ENCODE measurements around the gene SCAF1. TPM values are rescaled to one million over a fixed set of nuclear protein-coding genes. Genes with fewer than 3 reads are reported as not detected.

The SCAF1 gene
- total and polyA plus RNA-seq, 2 donors (not counting 1 experiment from before 2014, with no cell fraction given), result 17.1 to 68.3 TPM

DNA sequence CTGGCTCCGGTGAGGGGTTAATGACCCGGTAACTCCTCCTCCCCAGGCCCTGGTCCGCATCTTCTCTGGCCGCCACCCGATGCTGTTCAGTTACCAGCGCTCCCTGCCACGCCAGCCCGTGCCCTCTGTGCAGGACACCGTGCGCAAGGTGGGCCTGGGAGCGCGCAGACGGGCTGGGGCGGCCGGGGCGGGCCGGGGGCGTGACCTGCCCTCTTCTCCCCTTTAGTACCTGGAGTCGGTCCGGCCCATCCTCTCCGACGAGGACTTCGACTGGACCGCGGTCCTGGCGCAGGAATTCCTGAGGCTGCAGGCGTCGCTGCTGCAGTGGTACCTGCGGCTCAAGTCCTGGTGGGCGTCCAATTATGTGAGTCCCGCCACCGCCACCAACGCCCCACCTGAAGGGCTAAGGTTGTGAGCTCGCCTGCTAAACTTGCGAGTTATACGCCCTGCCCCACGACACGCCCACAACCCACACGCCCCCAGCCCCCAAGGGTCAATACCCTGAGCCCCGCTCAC lies 59.3 kb downstream of the SCAF1 start:
- Mint-ChIP-seq H3K27me3 (peaks cover 2% of the 10 kb centered on the region), H3K9me3 (ENCODE audit: insufficient read depth) (no peaks in the 10 kb centered on the region), H3K27ac (no peak overlapping the region), H3K4me1 (no peaks in the 10 kb centered on the region), H3K4me3 (no peak overlapping the region)
- H3K27ac ChIP-seq (ENCODE audit: low read length in 2 of 2), result no peak overlapping the region
- H3K4me3 ChIP-seq (ENCODE audit: control extremely low read depth in 1 of 5, extremely low read depth in 1 of 5, insufficient read depth in 1 of 5, low read depth in 2 of 5, low read length in 4 of 5), result no peak overlapping the region
- ChIA-PET CTCF (no interaction called here), POLR2A (no interaction called here)
- intact Hi-C loops (cut with micrococcal nuclease), result no loop called here
- H3K36me3 ChIP-seq (replicated peaks in 1 of 2; ENCODE audit: control extremely low read depth in 1 of 2, control insufficient read depth in 1 of 2, extremely low read depth in 1 of 2, insufficient read depth in 2 of 2, low read length in 1 of 2), result no peaks in the 10 kb centered on the region
- H3K9ac ChIP-seq (ENCODE audit: low read length), result no peak overlapping the region
- H3K27me3 ChIP-seq (replicated peaks in 1 of 4; ENCODE audit: control extremely low read depth in 1 of 4, control insufficient read depth in 3 of 4, insufficient read depth in 4 of 4, low read length in 3 of 4), result peaks cover 0 to 8% (median 0%) of the 10 kb centered on the region in 4 experiments
- no peak for TF ChIP-seq EZH2 (IDR thresholded peaks at IDR 0.05; ENCODE audit: borderline replicate concordance, insufficient read depth, low read depth, low read length, poor library complexity, severe bottlenecking)
- TF ChIP-seq, protein P1, sequence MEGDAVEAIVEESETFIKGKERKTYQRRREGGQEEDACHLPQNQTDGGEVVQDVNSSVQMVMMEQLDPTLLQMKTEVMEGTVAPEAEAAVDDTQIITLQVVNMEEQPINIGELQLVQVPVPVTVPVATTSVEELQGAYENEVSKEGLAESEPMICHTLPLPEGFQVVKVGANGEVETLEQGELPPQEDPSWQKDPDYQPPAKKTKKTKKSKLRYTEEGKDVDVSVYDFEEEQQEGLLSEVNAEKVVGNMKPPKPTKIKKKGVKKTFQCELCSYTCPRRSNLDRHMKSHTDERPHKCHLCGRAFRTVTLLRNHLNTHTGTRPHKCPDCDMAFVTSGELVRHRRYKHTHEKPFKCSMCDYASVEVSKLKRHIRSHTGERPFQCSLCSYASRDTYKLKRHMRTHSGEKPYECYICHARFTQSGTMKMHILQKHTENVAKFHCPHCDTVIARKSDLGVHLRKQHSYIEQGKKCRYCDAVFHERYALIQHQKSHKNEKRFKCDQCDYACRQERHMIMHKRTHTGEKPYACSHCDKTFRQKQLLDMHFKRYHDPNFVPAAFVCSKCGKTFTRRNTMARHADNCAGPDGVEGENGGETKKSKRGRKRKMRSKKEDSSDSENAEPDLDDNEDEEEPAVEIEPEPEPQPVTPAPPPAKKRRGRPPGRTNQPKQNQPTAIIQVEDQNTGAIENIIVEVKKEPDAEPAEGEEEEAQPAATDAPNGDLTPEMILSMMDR (IDR thresholded peaks at IDR 0.05), result no peak
- DNase-seq (no peak), ATAC-seq (ENCODE audit: low read depth) (no peak)
- H3K9me3 ChIP-seq (ENCODE audit: control extremely low read depth in 1 of 3, control insufficient read depth in 2 of 3, insufficient read depth in 1 of 3, low read length in 2 of 3), result no peaks in the 10 kb centered on the region
- no peak overlapping the region for H3K4me2 ChIP-seq (replicated peaks; ENCODE audit: low read depth, low read length, poor library complexity, severe bottlenecking)
- no peak overlapping the region for H2AFZ ChIP-seq (ENCODE audit: insufficient read depth, low read depth, low read length, poor library complexity, severe bottlenecking)
- H4K20me1 ChIP-seq (ENCODE audit: control insufficient read depth, insufficient read depth, low read length, poor library complexity, severe bottlenecking), result no peaks in the 10 kb centered on the region
- WGBS (ENCODE audit: insufficient coverage), result 44% methylated on average over 34 of the region's 40 CpGs
- H3K4me1 ChIP-seq (ENCODE audit: control insufficient read depth in 2 of 2, insufficient read depth in 2 of 2, low read length in 2 of 2), result no peaks in the 10 kb centered on the region
- H3K79me2 ChIP-seq (ENCODE audit: control insufficient read depth, insufficient read depth, low read length), result no peaks in the 10 kb centered on the region

DNA sequence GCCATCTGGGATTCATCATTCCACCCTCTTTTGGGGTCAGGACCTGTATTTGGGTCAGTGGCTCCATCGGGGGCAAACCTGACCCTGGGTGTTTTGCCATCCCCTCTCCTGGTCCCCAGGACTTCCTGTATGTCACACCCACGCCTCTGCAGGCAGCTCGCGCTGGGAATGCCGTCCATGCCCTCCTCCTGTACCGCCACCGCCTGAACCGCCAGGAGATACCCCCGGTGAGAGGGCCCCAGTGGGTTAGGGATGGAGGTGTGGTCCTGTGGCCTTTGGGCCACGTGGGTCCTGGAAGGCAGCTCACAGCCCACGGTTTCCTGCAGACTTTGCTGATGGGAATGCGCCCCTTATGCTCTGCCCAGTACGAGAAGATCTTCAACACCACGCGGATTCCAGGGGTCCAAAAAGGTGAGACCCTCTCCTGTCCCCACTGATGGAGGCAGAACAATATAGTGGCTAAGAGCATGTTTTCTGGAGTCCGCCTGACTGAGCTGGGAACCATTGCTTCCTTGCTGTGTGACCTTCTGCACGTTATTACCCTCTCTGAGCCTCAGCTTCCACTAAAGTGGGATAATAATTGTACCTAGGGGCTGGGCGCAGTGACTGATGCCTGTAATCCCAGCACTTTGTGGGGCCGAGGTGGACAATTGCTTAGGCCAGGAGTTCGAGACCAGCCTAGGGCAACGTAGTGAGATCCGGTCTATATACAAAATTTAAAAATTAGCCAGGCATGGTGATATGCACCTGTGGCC lies 63.1 kb downstream of the SCAF1 start:
- Histone ChIP-seq H3K4me2 (replicated peaks; ENCODE audit: low read depth, low read length, poor library complexity, severe bottlenecking) (no peak overlapping the region), H3K9ac (ENCODE audit: low read length) (no peak overlapping the region), H3K4me1 (ENCODE audit: control insufficient read depth in 2 of 2, insufficient read depth in 2 of 2, low read length in 2 of 2) (no peaks in the 10 kb centered on the region), H3K27me3 (replicated peaks in 1 of 4; ENCODE audit: control extremely low read depth in 1 of 4, control insufficient read depth in 3 of 4, insufficient read depth in 4 of 4, low read length in 3 of 4) (peaks cover 0 to 8% (median 0%) of the 10 kb centered on the region in 4 experiments), H3K79me2 (ENCODE audit: control insufficient read depth, insufficient read depth, low read length) (no peaks in the 10 kb centered on the region), H3K27ac (ENCODE audit: low read length in 2 of 2) (no peak overlapping the region), H3K4me3 (ENCODE audit: control extremely low read depth in 1 of 5, extremely low read depth in 1 of 5, insufficient read depth in 1 of 5, low read depth in 2 of 5, low read length in 4 of 5) (no peak overlapping the region), H3K9me3 (ENCODE audit: control extremely low read depth in 1 of 3, control insufficient read depth in 2 of 3, insufficient read depth in 1 of 3, low read length in 2 of 3) (no peaks in the 10 kb centered on the region), H4K20me1 (ENCODE audit: control insufficient read depth, insufficient read depth, low read length, poor library complexity, severe bottlenecking) (no peaks in the 10 kb centered on the region), H2AFZ (ENCODE audit: insufficient read depth, low read depth, low read length, poor library complexity, severe bottlenecking) (no peak overlapping the region), H3K36me3 (replicated peaks in 1 of 2; ENCODE audit: control extremely low read depth in 1 of 2, control insufficient read depth in 1 of 2, extremely low read depth in 1 of 2, insufficient read depth in 2 of 2, low read length in 1 of 2) (no peaks in the 10 kb centered on the region)
- ATAC-seq (ENCODE audit: low read depth) (no peak), DNase-seq (no peak)
- intact Hi-C loops (cut with micrococcal nuclease), result no loop called here
- no peak overlapping the region for H3K27ac Mint-ChIP-seq
- H3K4me1 Mint-ChIP-seq, result no peaks in the 10 kb centered on the region
- no peak overlapping the region for H3K4me3 Mint-ChIP-seq
- H3K27me3 Mint-ChIP-seq, result peaks cover under 1% of the 10 kb centered on the region
- 87% methylated on average over 15 of the region's 22 CpGs for WGBS (ENCODE audit: insufficient coverage)
- ChIA-PET CTCF (no interaction called here), POLR2A (no interaction called here)
- TF ChIP-seq, protein P1 (IDR thresholded peaks at IDR 0.05), result no peak
- no peaks in the 10 kb centered on the region for H3K9me3 Mint-ChIP-seq (ENCODE audit: insufficient read depth)
